Astrocyte (in vitro differentiated cells and primary cell): ENCODE measurements around the gene RAB11B.
"Not testable (repeated sequence)": the region's sequence is repeated elsewhere in the genome, so short reads cannot be mapped to it uniquely, and the experiment has no call there.

Experiments used
- CTCF ChIP-seq: IDR thresholded peaks from 2 replicates; pipeline ENCODE4 v1.5.1; 2011; ENCODE audit warnings: low read depth, mild to moderate bottlenecking, inconsistent platforms, low read length, moderate library complexity; ENCODE audit not compliant: insufficient read depth
- EZH2 ChIP-seq: IDR thresholded peaks from 2 replicates; pipeline ENCODE4 v1.6.1; 2012; ENCODE audit warnings: mild to moderate bottlenecking, low read length, inconsistent platforms; ENCODE audit not compliant: insufficient read depth

GRCh38 chr19:8384569-8384968, 5.6 kb upstream of the RAB11B start:
- TF ChIP-seq CTCF, EZH2: not testable (repeated sequence)
